Prostate gland (tissue), 2 donors: ENCODE results near the gene FCN2. TPM values are rescaled to one million over a fixed set of nuclear protein-coding genes. Genes with fewer than 3 reads are reported as not detected.

ENCODE experiments used
- DNase-seq: peaks from one replicate; pipeline ENCODE4 v3.0.0-alpha.2; 2019; ENCODE audit warnings: low spot score
- H3K27ac ChIP-seq, 2 donors: fragments of 200-600 bp; sonication (generic); 2 replicates each; pipeline ENCODE4 v1.5.1; 2017 to 2019
- H3K27me3 ChIP-seq: fragments of 200-600 bp; sonication (generic); replicated peaks from 2 replicates; pipeline ENCODE4 v1.5.1; 2019; ENCODE audit not compliant: insufficient read depth
- H3K36me3 ChIP-seq, 2 donors: fragments of 200-600 bp; sonication (generic); 1 replicate in 1 of 2; 2 replicates in 1 of 2; pipeline versions ENCODE4 v1.5.1 to v1.8.1; 2017 to 2019
- H3K4me1 ChIP-seq: fragments of 200-600 bp; sonication (generic); replicated peaks from 2 replicates; pipeline ENCODE4 v1.5.1; 2019
- H3K4me3 ChIP-seq, 2 donors: fragments of 200-600 bp; sonication (generic); 2 replicates each; pipeline ENCODE4 v1.5.1; 2017 to 2019
- H3K9me3 ChIP-seq: fragments of 200-600 bp; sonication (generic); 2 replicates; pipeline ENCODE4 v1.5.1; 2017
- POLR2A ChIP-seq: fragments of 450-650 bp; IDR thresholded peaks from one replicate; pipeline ENCODE4 v1.6.1; 2016; ENCODE audit warnings: antibody characterized with exemption, mild to moderate bottlenecking
- POLR2AphosphoS5 ChIP-seq: sonication (generic); formaldehyde crosslinking; IDR thresholded peaks from one replicate; pipeline ENCODE4 v1.6.1; 2017; ENCODE audit warnings: antibody characterized with exemption
- WGBS: methylation state at CpG from one replicate; pipeline ENCODE4 v1.1.5; 2018; 5-methylcytosine and 5-hydroxymethylcytosine counted together
- intact Hi-C: fragments of 100-400 bp; cut with DNase I; formaldehyde crosslinking; loops from one replicate; pipeline ENCODE4 v1.14.2; 2022
- total RNA-seq, 2 donors: library from RNA; depleted of rRNA; stranded (reverse); fragments of >200 nt; gene quantifications; one replicate each; pipeline ENCODE4 v1.1.0, GENCODE V29; 2016
- TF ChIP-seq, protein P1 (sequence below), 4 experiments: fragments of 200-600 bp in 2 of 4; fragments of 450-650 bp in 2 of 4; sonication (generic) in 2 of 4; IDR thresholded peaks; 1 replicate in 3 of 4; 2 replicates in 1 of 4; pipeline ENCODE4 v1.5.1; 2016 to 2019; ENCODE audit warnings: antibody characterized with exemption in 4 of 4, mild to moderate bottlenecking in 2 of 4, moderate library complexity in 2 of 4

FCN2 gene
- total RNA-seq, 2 donors from 2014 or later: 2.4 TPM; not detected in 1

DNA sequence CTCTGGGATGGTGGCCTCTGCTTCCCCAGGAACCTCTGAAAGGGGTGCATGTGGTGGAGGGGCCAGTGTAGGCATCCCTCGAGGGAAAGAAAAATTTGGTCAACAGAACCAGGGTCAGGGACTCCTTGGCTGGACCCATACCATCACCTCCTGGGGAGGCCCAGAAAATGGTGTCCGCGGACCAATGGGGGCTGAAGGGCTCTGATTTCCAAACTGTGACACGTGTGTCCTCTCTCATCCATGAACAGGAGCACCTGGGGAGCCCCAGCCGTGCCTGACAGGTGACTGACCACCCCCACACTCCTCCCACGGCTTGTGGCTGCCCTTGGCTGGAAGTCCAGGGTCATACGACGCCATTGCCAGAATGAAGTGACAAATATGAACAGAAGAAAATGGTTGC, 3.9 kb downstream of the FCN2 start:
- Histone ChIP-seq H3K9me3 (no peaks in the 10 kb centered on the region), H3K36me3 (no peaks in the 10 kb centered on the region), H3K27ac (no peak overlapping the region), H3K4me1 (no peaks in the 10 kb centered on the region), H3K27me3 (no peaks in the 10 kb centered on the region), H3K4me3 (no peak overlapping the region)
- TF ChIP-seq POLR2A: no peak
- TF ChIP-seq POLR2AphosphoS5: no peak
- TF ChIP-seq, protein P1, sequence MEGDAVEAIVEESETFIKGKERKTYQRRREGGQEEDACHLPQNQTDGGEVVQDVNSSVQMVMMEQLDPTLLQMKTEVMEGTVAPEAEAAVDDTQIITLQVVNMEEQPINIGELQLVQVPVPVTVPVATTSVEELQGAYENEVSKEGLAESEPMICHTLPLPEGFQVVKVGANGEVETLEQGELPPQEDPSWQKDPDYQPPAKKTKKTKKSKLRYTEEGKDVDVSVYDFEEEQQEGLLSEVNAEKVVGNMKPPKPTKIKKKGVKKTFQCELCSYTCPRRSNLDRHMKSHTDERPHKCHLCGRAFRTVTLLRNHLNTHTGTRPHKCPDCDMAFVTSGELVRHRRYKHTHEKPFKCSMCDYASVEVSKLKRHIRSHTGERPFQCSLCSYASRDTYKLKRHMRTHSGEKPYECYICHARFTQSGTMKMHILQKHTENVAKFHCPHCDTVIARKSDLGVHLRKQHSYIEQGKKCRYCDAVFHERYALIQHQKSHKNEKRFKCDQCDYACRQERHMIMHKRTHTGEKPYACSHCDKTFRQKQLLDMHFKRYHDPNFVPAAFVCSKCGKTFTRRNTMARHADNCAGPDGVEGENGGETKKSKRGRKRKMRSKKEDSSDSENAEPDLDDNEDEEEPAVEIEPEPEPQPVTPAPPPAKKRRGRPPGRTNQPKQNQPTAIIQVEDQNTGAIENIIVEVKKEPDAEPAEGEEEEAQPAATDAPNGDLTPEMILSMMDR (IDR thresholded peaks at IDR 0.05): no peak
- 93% methylated on average over 8 of the region's 8 CpGs for WGBS
- intact Hi-C loops: no loop called here
- DNase-seq: no peak

DNA sequence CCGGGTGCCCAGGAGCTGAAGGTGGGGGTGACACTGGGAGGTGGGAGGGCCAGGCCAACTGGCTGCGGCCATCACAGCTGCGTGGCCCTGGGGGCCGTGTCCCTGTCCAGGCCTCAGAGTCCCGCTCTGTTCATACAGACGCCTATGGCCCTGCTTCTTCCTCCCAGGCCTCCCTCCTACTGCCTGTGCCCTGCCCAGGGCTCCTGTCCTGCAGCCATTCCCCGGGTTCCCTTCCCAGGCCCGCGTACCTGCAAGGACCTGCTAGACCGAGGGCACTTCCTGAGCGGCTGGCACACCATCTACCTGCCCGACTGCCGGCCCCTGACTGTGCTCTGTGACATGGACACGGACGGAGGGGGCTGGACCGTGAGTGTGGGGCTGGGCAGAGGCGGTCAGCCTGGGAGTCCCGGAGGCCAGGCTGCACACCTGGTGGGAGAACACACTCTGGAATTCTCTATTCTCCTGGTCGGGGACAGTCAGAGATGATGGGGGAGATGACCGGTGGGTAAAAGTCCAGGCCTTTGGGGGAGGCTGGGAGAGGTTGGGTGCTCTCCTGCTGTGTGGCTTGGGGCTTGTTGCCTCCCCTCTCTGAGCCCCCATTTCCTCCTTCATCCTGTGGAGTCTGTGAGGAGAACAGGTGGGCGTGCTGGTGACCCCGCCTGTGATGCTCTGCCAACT, 4.5 kb downstream of the FCN2 start:
- Histone ChIP-seq H3K27ac (no peak overlapping the region), H3K36me3 (no peaks in the 10 kb centered on the region), H3K27me3 (no peaks in the 10 kb centered on the region), H3K4me1 (no peaks in the 10 kb centered on the region), H3K9me3 (no peaks in the 10 kb centered on the region), H3K4me3 (no peak overlapping the region)
- intact Hi-C loops: no loop called here
- 91% methylated on average over 22 of the region's 22 CpGs for WGBS
- no peak for TF ChIP-seq POLR2AphosphoS5
- TF ChIP-seq, protein P1 (IDR thresholded peaks at IDR 0.05): no peak
- no peak for TF ChIP-seq POLR2A
- DNase-seq: no peak

DNA sequence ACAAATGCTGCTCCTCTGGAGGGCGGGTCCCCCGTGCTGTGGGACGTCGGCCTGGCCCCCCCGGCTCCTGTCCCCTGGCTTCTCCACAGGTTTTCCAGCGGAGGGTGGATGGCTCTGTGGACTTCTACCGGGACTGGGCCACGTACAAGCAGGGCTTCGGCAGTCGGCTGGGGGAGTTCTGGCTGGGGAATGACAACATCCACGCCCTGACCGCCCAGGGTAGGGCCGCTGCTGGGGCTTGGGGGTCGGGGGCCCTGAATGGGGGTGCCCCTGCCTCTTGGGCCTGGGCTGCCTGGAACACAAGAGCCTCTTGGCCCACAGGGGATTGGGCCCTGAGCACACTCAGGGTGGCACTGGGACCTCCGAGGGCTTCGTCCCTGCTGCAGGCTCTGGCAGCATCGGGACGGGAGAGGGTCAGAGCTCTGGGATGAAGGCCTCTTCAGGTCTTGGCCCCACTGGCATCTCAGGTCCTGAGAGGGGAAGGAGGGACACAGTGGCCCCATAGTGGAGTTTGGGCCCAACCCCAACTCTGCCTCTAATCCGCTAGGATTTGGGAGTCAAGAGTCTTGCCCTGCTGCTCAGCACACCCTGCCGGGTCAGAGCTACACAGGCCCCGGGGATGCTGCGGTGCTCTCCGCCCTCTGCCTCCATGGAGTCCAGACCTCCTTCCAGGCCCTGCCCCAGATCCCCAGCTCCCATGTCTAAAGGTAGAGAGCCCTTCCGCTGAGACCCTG, 5.2 kb downstream of the FCN2 start:
- WGBS: 89% methylated on average over 24 of the region's 24 CpGs
- DNase-seq: no peak
- TF ChIP-seq, protein P1 (IDR thresholded peaks at IDR 0.05): no peak
- TF ChIP-seq POLR2A (no peak), POLR2AphosphoS5 (no peak)
- H3K4me1 ChIP-seq: no peaks in the 10 kb centered on the region
- intact Hi-C loops: no loop called here
- no peak overlapping the region for H3K4me3 ChIP-seq
- no peak overlapping the region for H3K27ac ChIP-seq
- no peaks in the 10 kb centered on the region for H3K27me3 ChIP-seq
- no peaks in the 10 kb centered on the region for H3K9me3 ChIP-seq
- no peaks in the 10 kb centered on the region for H3K36me3 ChIP-seq

DNA sequence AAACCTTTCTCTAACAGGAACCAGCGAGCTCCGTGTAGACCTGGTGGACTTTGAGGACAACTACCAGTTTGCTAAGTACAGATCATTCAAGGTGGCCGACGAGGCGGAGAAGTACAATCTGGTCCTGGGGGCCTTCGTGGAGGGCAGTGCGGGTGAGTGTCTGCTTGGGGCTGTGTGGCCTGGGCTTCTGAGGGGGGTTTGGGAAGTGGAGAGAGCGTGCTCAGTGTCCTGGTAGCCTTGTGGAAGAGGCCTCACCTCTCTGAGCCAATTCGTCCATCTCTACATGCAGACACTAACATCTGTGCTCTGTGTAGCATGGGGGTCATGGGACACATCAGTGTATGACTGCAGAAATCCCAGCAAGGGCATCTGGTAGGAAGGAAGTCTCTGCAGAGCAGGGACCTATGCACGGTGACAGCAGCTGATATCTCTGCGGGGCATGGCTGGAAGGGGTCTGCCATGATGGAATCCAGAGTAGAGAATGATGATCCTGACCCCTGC, 5.9 kb downstream of the FCN2 start:
- TF ChIP-seq POLR2A (no peak), POLR2AphosphoS5 (no peak)
- TF ChIP-seq, protein P1 (IDR thresholded peaks at IDR 0.05): no peak
- 96% methylated on average over 11 of the region's 11 CpGs for WGBS
- Histone ChIP-seq H3K36me3 (no peaks in the 10 kb centered on the region), H3K9me3 (no peaks in the 10 kb centered on the region), H3K27ac (no peak overlapping the region), H3K27me3 (no peaks in the 10 kb centered on the region), H3K4me1 (no peaks in the 10 kb centered on the region), H3K4me3 (no peak overlapping the region)
- intact Hi-C loops: no loop called here
- no peak for DNase-seq
